Erythroblast (primary cell): ENCODE data around the gene GALNT18.

Experiments
- GATA1 ChIP-seq: IDR thresholded peaks from 2 replicates; pipeline ENCODE4 v1.6.1; 2011; ENCODE audit warnings: low read depth, mild to moderate bottlenecking, control low read depth, low read length, moderate library complexity
- POLR2A ChIP-seq: IDR thresholded peaks from 2 replicates; pipeline ENCODE4 v1.6.1; 2011; ENCODE audit warnings: mild to moderate bottlenecking, low read length

GRCh38 chr11:11272254-11272653 is 349.6 kb downstream of the GALNT18 start:
- TF ChIP-seq POLR2A (no peak), GATA1 (no peak)
